ENCODE data around the gene OSBPL5.

The OSBPL5 gene

DNA sequence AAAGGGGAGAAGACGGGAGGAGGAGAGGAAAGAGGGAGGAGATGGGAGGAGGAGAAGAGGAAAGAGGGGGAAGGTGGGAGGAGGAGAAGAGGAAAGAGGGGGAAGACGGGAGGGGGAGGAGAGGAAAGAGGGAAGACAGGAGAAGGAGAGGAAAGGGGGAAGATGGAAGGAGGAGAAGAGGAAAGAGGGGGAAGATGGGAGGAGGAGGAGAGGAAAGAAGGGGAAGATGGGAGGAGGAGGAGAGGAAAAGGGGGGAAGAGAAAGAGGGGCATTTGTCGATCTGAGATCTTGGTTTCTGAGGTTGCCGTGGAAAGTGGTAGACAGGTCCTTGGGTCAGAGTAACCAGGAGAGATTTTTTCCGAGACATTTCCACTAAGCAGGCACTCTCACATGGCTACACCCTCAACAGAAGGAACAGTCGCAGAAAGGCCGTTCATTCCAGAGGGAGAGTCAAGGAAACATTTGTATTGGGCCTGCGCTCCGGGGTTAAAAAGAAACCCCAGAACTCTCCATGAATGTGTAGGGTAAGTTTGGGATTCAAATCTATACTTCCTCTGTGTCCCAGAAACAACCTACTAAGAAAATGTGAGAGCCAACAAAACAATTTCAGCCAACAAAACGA lies 68.1 kb downstream of the OSBPL5 start:
- DNase-seq, result no peak

GRCh38 chr11:3095712-3096361 lies 69.3 kb downstream of the OSBPL5 start:
- peak; percentile 6 for DNase-seq

DNA sequence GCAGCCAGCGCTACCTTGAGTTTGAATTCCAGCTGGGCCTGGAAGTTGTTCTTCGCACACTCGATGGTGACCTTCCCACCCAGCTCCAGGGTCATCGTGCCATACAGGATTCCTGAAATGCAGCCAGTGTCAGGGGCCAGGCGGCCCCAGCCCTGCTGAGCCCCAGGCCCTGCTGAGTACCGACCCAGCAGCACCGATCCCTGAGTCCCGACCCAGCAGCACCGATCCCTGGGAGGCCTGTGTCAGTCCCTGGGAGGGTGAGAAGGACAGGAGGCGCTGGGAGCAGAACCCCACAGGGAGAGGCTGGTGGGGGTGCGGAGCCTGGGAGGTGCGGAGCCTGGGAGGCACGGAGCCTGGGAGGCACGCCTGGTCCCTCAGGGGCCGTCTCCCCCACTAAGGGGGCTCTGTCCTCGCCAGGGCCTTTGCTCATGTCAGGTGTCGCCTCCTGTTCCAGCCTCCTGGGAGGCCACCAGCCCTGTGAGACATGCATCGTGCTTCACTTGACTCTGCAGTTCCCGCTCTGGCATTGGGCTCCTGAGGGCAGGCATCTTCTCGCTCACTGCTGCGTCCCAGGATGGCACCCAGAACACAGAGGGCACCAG lies 70.8 kb downstream of the OSBPL5 start:
- DNase-seq, result no peak

- DNase-seq, result no peak
These were observed 71.6 kb downstream of the OSBPL5 start for GRCh38 chr11:3093281-3094191.

DNA sequence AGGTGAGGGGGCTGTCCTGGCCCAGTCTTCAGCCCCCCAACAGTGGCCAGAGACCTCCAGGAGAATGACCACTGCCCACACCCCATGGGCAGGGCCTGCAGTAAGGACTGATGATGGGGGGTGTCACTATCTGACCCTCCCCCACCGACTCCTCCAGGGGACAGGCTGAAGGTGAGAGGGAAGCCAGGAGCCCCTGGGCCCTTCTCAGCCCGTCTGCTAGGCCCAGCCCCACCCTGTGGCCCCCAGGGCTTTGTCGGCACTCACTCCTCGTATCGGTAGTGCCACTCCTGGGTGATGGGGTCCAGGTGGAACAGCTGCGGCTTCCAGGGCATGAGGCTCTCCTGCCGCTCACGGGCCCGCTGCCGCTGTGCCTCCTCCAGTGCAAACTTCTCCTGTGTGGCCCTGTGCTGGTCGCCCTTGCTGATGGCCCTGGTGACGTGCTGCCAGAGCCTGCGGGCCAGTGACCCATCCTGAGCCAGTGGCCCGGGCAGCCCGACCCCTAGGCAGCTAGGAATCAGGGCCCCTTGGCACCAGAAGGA lies 72.4 kb downstream of the OSBPL5 start:
- no peak for DNase-seq

- DNase-seq, result peak; percentile 68
These were observed 73.1 kb downstream of the OSBPL5 start for GRCh38 chr11:3091846-3092602.

- DNase-seq, result no peak
These were observed 73.8 kb downstream of the OSBPL5 start for GRCh38 chr11:3091081-3091845.

GRCh38 chr11:3090096-3090901 lies 74.8 kb downstream of the OSBPL5 start:
- DNase-seq, result no peak

- no peak for DNase-seq
These were observed 75.7 kb downstream of the OSBPL5 start for GRCh38 chr11:3089236-3090061.

DNA sequence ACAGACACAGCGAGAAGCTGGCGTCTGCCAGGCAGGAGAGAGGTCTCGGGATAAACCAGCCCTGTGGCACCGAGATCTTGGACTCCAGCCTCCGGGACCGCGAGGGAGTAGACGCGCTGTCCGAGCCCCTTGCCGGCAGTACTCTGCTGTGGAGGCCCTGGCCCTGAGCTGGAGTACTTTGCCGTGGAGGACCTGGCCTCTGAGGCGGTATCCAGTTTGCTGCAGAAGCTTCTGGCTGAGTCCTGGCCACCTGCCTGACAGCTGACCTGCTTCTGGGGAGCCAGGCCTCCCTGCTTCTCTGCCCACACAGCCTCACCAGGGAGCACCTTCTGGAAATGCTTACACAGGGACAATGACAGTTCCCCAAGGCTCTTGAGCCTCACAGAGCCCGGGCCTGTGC lies 76.3 kb downstream of the OSBPL5 start:
- no peak for DNase-seq

DNA sequence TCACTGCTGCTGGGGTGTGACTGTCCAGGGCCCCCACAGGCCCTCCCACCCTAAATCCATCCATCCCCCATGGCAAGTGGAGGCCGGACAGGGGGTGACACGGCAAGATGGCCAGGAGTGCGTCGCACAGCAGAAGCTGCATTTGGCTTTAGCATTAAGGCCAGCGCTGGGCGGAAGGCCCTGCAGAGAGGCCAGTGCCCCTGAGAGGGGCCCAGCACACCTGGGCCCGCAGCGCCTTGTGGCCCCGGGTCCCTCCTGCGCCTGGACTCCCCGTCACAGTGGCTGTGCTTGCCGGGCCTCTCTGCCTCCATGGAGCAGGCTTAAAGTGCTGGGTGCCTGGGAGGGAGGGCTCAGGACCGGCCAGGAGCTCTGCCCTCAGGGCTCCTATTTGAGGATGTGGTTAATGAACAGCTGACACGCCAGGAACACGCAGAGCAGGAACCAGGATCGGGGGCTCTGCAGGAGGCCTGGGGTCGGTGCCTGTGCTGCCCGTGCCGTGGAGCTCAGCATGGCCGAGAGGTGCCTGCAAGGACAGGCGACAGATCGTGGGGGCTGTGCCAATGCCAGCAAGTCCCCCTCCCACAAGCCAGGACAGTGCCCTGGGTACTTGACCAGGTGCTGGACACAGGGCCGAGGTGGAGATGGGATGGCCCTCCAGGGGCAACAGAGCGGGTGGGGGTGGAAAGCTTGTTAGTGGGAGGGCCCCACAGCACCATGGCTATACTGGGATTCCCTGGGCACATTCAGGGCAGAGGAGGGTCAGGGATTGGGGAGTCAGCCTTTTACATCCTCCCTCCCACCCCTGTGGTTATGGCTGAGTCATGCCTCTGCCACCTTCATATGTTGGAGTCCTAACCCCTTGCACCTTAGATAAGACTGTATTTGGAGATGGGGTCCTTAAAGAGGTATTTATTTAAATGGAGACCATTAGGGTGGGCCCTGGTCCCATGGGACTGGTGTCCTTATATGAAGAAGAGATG lies 77.0 kb downstream of the OSBPL5 start:
- DNase-seq, result no peak

DNA sequence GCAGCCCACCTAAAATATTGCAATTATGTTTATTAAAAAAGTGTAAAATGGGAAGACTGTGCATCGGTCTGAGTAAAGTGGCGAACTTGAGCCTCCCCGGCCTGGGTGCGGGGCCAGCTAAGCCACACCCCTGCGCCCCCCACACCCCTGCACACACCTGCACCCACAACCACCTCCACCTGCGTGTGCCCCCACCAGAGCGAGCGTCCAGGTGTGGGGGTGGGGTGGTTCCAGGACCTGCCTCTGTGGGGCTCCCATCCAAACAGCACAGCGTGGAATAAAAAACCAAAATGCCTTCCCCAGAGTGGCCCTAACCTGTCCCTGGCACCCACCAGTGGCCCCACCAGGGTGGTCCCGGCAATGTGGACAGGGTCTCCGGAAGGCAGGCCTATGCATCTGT lies 77.7 kb downstream of the OSBPL5 start:
- no peak for DNase-seq

DNA sequence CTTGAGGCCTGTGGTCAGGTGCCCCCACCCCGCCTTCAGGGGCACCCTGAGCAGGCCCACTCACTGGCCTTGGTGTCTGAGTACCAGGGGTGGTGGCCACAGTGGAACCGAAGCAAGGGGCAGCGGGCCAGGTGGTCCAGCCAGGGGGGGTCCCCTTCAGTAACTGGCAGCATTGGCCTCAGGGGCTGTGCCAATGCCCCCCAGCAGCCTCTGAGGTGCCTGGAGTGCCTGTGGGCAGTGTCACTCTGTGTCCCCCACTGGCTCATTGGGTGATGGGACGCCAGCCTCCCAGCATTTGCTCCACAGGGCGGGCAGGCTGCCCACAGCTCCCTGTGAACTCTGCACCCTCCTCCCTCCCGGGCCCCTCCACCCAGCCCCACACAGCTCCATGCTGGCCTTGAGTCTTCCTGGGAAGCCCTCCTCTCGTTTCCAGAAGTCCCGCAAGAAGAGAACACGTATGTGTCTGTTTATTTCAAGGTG lies 78.4 kb downstream of the OSBPL5 start:
- no peak for DNase-seq

- DNase-seq, result no peak
These were observed 79.0 kb downstream of the OSBPL5 start for GRCh38 chr11:3086114-3086513.

DNA sequence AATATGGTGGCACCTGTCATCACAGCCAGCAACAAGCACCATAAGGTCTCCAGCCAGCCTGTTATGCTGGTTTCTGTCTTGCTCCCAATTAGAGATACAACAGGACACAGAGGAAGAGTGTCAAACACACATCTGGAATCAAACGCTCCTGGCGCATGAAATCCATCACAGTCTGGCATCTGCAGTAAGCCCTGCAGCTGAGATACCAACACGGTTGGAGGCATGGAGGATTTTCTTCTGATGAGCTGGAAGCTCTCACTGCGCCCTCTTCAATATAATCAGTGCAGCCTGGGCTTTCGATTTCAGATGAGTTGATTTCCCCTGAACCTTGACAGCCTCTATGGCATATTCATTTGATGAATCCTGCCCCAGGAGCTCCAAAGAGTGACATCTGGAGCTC lies 80.1 kb downstream of the OSBPL5 start:
- no peak for DNase-seq

DNA sequence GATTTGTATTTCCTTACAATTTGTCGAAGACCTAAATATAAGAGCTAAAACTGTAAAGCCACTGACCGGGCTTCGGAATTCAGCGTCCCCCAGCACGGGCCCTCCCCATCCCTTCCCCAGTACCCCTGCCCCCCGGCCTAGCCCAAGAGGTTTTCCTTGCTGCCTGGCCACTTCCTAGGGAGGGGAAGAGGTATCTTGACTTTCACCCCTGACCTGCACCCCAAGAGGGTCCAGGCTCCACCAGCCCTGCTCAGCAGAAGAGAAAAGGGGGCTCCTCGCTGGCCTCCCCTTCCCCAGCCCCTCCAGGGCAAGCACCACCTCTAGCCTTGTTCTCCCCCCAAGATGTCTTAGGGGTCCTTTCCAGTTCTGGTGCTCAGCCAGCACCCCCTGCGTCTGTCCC lies 81.8 kb downstream of the OSBPL5 start:
- DNase-seq, result no peak

DNA sequence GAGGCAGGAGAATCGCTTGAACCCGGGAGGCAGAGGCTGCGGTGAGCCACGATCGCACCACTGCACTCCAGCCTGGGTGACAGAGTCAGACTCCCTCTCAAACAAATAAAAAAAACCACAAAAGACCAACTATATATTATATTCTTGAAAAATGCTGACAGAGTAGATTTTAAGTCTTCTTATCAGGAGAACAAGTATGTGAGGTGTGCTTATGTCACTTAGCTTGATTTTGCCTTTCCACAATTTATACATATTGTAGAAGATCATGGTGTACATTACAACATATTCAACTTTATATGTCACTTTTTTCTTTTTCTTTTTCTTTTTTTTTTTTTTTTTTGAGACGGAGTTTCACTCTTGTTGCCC lies 83.7 kb downstream of the OSBPL5 start:
- DNase-seq, result no peak

DNA sequence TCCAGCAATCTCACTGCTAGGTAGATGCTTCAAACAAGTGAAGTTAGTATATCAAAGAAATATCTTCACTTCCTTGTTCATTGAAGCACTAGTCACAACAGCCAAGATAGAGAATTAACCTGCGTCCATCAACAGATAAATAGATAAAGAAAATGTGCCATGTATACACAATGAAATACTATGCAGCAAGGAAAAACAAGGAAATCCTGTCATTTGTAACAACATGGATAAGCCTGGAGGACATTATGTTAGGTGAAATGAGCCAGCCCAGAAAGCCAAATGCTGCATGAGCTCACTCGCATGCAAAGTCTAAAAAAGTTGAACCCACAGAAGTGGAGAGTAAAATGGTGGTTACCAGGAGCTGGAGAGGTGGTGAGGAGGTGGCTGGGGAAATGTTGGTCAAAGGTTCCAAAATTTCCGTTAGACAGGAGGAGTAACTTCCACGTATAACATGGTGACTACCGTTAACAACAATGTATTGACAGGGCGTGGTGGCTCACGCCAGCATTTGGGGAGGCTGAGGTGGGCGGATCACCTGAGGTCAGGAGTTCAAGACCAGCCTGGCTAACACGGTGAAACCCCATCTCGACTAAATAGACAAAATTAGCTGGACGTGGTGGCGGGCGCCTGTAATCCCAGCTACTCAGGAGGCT lies 84.3 kb downstream of the OSBPL5 start:
- DNase-seq, result no peak
